Fibroblast of lung (primary cell): Measurements from ENCODE around the gene RETREG1. TPM values are rescaled to one million over a fixed set of nuclear protein-coding genes. Genes with fewer than 3 reads are reported as not detected.

Source experiments
- DNase-seq, 2 donors: peaks; one replicate each; pipeline versions ENCODE4 v3.0.0 to v3.0.0-alpha.2; 2010; ENCODE audit warnings: low read depth in 2 of 2
- H2AFZ ChIP-seq: 2 replicates; pipeline ENCODE4 v1.5.1; 2012; ENCODE audit warnings: low read length, control low read depth, inconsistent platforms
- H3K27ac ChIP-seq: 2 replicates; pipeline ENCODE4 v1.5.1; 2011; ENCODE audit warnings: low read length, control low read depth; ENCODE audit not compliant: insufficient read depth
- H3K27me3 ChIP-seq: 2 replicates; pipeline ENCODE4 v1.5.1; 2011; ENCODE audit warnings: mild to moderate bottlenecking, low read length; ENCODE audit not compliant: control insufficient read depth, insufficient read depth
- H3K36me3 ChIP-seq: 2 replicates; pipeline ENCODE4 v1.5.1; 2011; ENCODE audit warnings: low read length; ENCODE audit not compliant: control insufficient read depth, insufficient read depth
- H3K4me1 ChIP-seq: 2 replicates; pipeline ENCODE4 v1.5.1; 2011; ENCODE audit warnings: low read length; ENCODE audit not compliant: control insufficient read depth, insufficient read depth; ENCODE audit errors: extremely low read depth
- H3K4me2 ChIP-seq: 2 replicates; pipeline ENCODE4 v1.5.1; 2011; ENCODE audit warnings: low read length, control low read depth; ENCODE audit not compliant: insufficient read depth; ENCODE audit errors: extremely low read depth
- H3K4me3 ChIP-seq, 4 experiments: fragments of 200-600 bp in 1 of 4; sonication (generic) in 1 of 4; replicated peaks in 1 of 4; 2 replicates each; pipeline ENCODE4 v1.5.1; 2011 to 2016; ENCODE audit warnings: low read length in 4 of 4, low read depth in 3 of 4, mild to moderate bottlenecking in 3 of 4, control low read depth in 2 of 4, inconsistent platforms in 1 of 4, mixed read lengths in 1 of 4; ENCODE audit not compliant: insufficient read depth in 1 of 4; ENCODE audit errors: control extremely low read depth in 1 of 4
- H3K79me2 ChIP-seq: 2 replicates; pipeline ENCODE4 v1.5.1; 2012; ENCODE audit warnings: mild to moderate bottlenecking, low read length, inconsistent platforms; ENCODE audit not compliant: control insufficient read depth, insufficient read depth
- H3K9ac ChIP-seq: 2 replicates; pipeline ENCODE4 v1.5.1; 2011; ENCODE audit warnings: mild to moderate bottlenecking, low read length, control low read depth; ENCODE audit not compliant: insufficient read depth
- H3K9me3 ChIP-seq: 2 replicates; pipeline ENCODE4 v1.5.1; 2012; ENCODE audit warnings: low read depth, low read length; ENCODE audit not compliant: control insufficient read depth, insufficient read depth
- H4K20me1 ChIP-seq: 2 replicates; pipeline ENCODE4 v1.5.1; 2011; ENCODE audit warnings: low read length; ENCODE audit not compliant: control insufficient read depth, insufficient read depth; ENCODE audit errors: extremely low read depth
- EZH2 ChIP-seq: IDR thresholded peaks from 2 replicates; pipeline ENCODE4 v1.5.1; 2012; ENCODE audit warnings: low read length, control low read depth, mild to moderate bottlenecking; ENCODE audit errors: missing control alignments
- polyA plus RNA-seq, 2 donors: library from polyadenylated mRNA; depleted of rRNA in 1 of 2; stranded (reverse) in 1 of 2; unstranded in 1 of 2; fragments of >200 nt; gene quantifications; 2 replicates each; pipeline ENCODE4 v1.2.1, GENCODE V29; 2011 to 2012; ENCODE audit warnings: missing spikeins in 1 of 2
- total RNA-seq: library from RNA; depleted of rRNA; stranded (reverse); fragments of >200 nt; gene quantifications from 2 replicates; pipeline ENCODE4 v1.2.1, GENCODE V29; 2014
- TF ChIP-seq, protein P1 (sequence below), 2 donors: IDR thresholded peaks in 1 of 2; conservative IDR thresholded peaks in 1 of 2; 1 replicate in 1 of 2; 2 replicates in 1 of 2; pipeline ENCODE4 v1.5.1; 2011 to 2012; ENCODE audit warnings: low read length in 2 of 2, control low read depth in 1 of 2, inconsistent platforms in 1 of 2, low read depth in 1 of 2, mild to moderate bottlenecking in 1 of 2

Gene RETREG1
- total and polyA plus RNA-seq, 2 donors (not counting 1 experiment from before 2014, with no cell fraction given): 0.41 to 0.99 TPM

GRCh38 chr5:16639206-16639605, 22.4 kb upstream of the RETREG1 start:
- Histone ChIP-seq H4K20me1 (no peaks in the 10 kb centered on the region), H3K36me3 (no peaks in the 10 kb centered on the region), H2AFZ (no peak overlapping the region), H3K4me1 (no peaks in the 10 kb centered on the region), H3K4me3 (no peak overlapping the region), H3K79me2 (no peaks in the 10 kb centered on the region), H3K27ac (no peak overlapping the region), H3K27me3 (peaks cover 4% of the 10 kb centered on the region), H3K9me3 (no peaks in the 10 kb centered on the region), H3K4me2 (no peak overlapping the region), H3K9ac (no peak overlapping the region)
- no peak for DNase-seq
- TF ChIP-seq, protein P1, sequence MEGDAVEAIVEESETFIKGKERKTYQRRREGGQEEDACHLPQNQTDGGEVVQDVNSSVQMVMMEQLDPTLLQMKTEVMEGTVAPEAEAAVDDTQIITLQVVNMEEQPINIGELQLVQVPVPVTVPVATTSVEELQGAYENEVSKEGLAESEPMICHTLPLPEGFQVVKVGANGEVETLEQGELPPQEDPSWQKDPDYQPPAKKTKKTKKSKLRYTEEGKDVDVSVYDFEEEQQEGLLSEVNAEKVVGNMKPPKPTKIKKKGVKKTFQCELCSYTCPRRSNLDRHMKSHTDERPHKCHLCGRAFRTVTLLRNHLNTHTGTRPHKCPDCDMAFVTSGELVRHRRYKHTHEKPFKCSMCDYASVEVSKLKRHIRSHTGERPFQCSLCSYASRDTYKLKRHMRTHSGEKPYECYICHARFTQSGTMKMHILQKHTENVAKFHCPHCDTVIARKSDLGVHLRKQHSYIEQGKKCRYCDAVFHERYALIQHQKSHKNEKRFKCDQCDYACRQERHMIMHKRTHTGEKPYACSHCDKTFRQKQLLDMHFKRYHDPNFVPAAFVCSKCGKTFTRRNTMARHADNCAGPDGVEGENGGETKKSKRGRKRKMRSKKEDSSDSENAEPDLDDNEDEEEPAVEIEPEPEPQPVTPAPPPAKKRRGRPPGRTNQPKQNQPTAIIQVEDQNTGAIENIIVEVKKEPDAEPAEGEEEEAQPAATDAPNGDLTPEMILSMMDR (conservative IDR thresholded peaks at IDR 0.05 in 1 of 2, IDR thresholded peaks at IDR 0.05 in 1 of 2; ENCODE audit: low read depth in 1 of 2, low read length in 2 of 2): no peak
- no peak for TF ChIP-seq EZH2

- no peaks in the 10 kb centered on the region for H3K79me2 ChIP-seq
- H3K4me3 ChIP-seq: no peak overlapping the region
- H3K9me3 ChIP-seq: no peaks in the 10 kb centered on the region
- H4K20me1 ChIP-seq: no peaks in the 10 kb centered on the region
- no peaks in the 10 kb centered on the region for H3K4me1 ChIP-seq
- TF ChIP-seq EZH2: no peak
- TF ChIP-seq, protein P1 (conservative IDR thresholded peaks at IDR 0.05 in 1 of 2, IDR thresholded peaks at IDR 0.05 in 1 of 2; ENCODE audit: low read depth in 1 of 2, low read length in 2 of 2): no peak
- no peak overlapping the region for H3K9ac ChIP-seq
- no peak for DNase-seq
- no peak overlapping the region for H3K4me2 ChIP-seq
- peaks cover 15% of the 10 kb centered on the region for H3K27me3 ChIP-seq
- no peak overlapping the region for H3K27ac ChIP-seq
- no peaks in the 10 kb centered on the region for H3K36me3 ChIP-seq
- no peak overlapping the region for H2AFZ ChIP-seq
These were observed 11.6 kb upstream of the RETREG1 start for GRCh38 chr5:16628376-16628775.

GRCh38 chr5:16626696-16627264, 10.0 kb upstream of the RETREG1 start:
- Histone ChIP-seq H3K4me3 (no peak overlapping the region), H3K9ac (no peak overlapping the region), H3K4me1 (no peaks in the 10 kb centered on the region), H2AFZ (no peak overlapping the region), H3K9me3 (no peaks in the 10 kb centered on the region), H3K79me2 (no peaks in the 10 kb centered on the region), H3K4me2 (no peak overlapping the region), H4K20me1 (no peaks in the 10 kb centered on the region), H3K36me3 (no peaks in the 10 kb centered on the region), H3K27me3 (peaks cover 17% of the 10 kb centered on the region), H3K27ac (no peak overlapping the region)
- no peak for TF ChIP-seq EZH2
- TF ChIP-seq, protein P1 (conservative IDR thresholded peaks at IDR 0.05 in 1 of 2, IDR thresholded peaks at IDR 0.05 in 1 of 2; ENCODE audit: low read depth in 1 of 2, low read length in 2 of 2): no peak
- no peak for DNase-seq
